ENCODE data around the gene GPR17.

Gene GPR17

DNA sequence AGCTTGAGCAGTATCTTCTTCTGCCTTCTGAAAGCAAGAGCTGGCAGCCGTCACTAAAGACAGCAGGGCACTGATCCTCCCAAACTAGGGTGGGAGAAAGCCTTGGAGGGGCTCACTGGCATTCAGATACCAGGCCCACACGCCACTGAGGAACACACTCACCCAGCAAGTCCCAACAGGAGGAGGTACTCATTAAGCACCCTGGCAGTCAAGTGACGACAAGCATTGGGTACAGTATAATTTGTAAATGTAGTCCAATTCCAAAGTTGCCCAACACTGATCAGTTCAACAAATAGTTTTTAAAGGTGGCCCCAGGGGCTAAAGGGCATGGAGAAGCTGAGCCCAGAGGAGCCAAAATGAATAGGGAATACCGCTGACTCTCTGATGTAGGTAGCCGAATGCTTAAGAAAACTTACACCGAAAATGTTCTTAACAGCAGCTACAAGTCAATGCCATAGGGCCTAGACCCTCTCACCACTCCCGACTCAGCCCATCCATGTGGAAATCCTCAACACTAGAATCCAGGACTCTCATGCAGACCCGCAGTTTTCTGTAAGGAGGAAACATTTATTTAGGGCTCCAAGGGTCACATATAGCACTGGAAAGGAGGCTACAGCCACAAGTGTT is 19.4 kb downstream of the GPR17 start:
- no peak for DNase-seq (ENCODE audit: low read depth in 2 of 3, low spot score in 2 of 3)

- DNase-seq (ENCODE audit: low read depth in 2 of 3, low spot score in 2 of 3), result no peak
Measured at GRCh38 chr2:127669056-127669455, 23.1 kb downstream of the GPR17 start.

GRCh38 chr2:127670055-127670956 is 24.4 kb downstream of the GPR17 start:
- DNase-seq (ENCODE audit: low read depth in 2 of 3, low spot score in 2 of 3), result no peak

GRCh38 chr2:127670957-127671290 is 25.0 kb downstream of the GPR17 start:
- DNase-seq (ENCODE audit: low read depth in 2 of 3, low spot score in 2 of 3), result no peak

GRCh38 chr2:127671557-127672302 is 25.8 kb downstream of the GPR17 start:
- no peak for DNase-seq (ENCODE audit: low read depth in 2 of 3, low spot score in 2 of 3)

- DNase-seq (ENCODE audit: low read depth in 2 of 3, low spot score in 2 of 3), result no peak
Measured at GRCh38 chr2:127672341-127673224, 26.6 kb downstream of the GPR17 start.

DNA sequence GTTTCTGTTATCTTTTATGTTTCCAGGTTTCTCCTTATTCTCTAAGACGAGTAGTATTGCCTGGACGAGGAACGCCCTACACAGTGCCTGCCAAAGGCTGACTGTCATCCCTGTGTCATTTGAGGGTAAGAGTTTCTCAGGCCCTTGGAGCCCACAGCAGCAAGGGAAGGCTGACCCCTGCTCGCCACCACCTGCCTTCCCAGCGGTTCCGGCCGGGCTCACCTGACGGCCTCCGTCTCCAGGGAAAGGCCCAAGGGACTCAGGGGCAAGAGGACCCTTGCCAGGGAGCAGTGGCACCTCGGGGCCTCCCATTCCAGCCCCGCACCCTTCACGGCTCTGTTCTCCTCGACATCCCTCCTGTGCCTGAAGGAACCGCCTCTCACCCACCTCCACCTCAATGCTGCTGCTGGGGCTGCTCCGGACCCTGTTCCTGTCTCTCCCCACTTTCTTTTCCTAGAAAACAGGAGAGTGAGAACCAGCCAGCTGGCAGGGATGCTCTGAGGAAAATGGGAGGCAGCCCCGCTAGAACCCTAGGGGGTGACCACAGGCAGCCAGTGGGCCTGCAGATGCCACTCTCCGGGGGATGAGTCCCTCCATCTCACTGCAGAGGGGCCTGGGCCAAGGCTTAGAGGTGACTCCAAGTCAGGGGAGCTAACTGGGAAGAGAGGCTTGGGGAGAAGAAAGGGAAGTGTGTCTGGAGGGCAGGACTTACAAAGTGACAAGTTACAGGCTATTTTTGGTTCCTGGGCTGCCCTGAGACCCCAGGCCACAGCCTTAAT is 27.5 kb downstream of the GPR17 start:
- no peak for DNase-seq (ENCODE audit: low read depth in 2 of 3, low spot score in 2 of 3)

DNA sequence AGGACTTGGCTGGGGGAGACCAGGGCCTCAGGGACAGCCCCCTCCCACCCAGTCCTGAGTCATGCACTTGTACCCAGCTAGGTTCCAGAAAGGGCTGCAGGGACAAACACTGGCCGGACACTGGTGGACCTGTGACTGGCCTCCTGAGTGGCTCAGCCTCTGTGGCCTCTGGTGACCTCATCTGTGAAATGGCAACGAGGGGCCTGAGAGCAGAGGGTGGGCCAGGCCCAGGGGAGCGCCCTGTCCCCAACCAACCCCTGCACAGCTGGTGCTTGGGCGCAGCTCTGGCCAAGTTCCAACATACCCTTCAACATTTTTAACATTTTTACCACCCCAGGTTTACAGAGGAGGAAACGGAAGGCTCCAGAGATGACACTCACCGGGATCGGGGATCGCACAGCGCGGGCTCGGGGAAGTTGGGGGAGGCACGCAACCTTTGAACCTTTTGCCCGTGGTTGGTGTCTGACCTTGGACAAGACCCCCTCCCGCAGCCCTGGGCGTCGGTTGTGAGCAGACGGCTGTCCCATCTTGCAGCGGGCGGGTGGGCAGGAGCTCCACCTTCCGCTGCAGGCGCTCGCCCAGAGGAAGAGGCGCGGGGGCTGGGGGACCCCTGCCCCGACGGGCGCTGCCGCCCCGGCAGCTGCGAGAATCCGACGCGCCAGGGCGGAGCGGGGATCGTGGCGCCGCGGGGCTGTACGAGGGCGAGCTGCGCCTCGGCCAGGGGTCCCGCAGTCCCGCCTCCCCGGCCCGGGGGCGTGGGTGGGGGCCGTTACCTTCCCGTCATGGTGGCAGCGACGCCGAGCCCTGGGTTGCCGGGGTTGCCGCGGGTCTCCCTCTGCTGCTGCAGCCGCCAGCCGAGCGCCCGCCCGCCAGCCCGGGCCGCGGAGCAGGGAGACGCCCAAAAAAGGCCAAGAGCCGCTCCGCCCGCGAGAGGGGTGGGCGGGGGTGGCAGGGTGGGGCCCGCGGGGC is 28.6 kb downstream of the GPR17 start:
- no peak for DNase-seq (ENCODE audit: low read depth in 2 of 3, low spot score in 2 of 3)

GRCh38 chr2:127675331-127676261 is 29.6 kb downstream of the GPR17 start, which contains the start of gene LIMS2:
TSS of gene LIMS2 (minus strand) at chr2:127675530. CDS start at chr2:127675024, 506 bp downstream.
- no peak for DNase-seq (ENCODE audit: low read depth in 2 of 3, low spot score in 2 of 3)

- DNase-seq (ENCODE audit: low read depth in 2 of 3, low spot score in 2 of 3), result no peak
Measured at GRCh38 chr2:127676906-127677305, 31.0 kb downstream of the GPR17 start.

DNA sequence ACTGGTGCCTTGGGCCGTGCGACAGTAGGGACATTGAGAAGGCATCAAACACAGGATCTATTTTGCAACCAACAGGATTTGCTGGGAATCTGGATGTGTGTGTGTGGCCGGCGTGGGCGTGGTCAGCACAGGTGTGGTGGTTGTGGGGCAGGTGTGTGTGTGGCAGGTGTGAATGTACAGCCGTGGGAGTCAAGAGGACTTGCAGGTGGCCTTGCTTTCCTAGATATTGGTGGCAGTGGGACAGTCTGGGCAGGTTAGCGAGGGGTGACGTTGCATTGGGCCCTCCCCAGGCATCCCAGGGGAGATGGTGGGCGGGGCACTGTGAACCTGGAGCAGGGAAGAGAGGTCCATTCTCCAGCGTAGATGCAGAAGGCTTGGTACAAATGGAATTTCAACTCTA is 32.6 kb downstream of the GPR17 start:
- DNase-seq (ENCODE audit: low read depth in 2 of 3, low spot score in 2 of 3), result no peak

GRCh38 chr2:127678991-127679390 is 33.0 kb downstream of the GPR17 start:
- DNase-seq (ENCODE audit: low read depth in 2 of 3, low spot score in 2 of 3), result no peak

DNA sequence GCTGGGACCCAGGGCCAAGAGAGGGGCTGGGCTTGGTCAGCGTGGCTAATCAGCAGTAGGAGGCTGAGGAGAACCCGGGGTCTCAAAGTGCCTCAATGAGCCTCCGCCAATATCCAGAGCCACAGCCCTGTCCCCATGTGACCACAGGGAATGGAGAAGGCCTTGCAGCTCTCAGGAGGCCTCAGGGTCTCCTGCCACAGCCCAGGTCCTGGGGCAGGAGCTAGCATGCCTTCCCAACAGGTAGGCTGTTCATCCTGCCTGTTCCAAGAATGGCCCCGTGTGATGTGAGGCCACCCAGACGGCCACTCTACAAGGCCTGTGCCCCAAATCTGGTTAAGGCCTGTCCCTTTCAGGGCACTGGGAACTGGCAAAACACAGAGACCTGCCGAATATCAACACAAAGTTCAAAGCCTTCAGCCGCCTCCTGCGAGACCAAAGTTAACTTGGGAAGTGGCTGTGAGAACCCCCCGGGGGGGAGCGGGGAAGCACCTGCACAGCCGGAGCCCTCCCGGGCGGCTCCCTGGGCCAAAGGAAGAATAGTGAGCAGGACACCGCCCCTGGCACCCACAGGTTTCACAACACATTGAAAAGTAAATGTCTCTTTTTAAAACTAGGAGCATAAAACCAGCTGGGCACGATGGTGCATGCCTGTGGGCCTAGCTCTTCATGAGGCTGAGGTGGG is 33.9 kb downstream of the GPR17 start:
- no peak for DNase-seq (ENCODE audit: low read depth in 2 of 3, low spot score in 2 of 3)

DNA sequence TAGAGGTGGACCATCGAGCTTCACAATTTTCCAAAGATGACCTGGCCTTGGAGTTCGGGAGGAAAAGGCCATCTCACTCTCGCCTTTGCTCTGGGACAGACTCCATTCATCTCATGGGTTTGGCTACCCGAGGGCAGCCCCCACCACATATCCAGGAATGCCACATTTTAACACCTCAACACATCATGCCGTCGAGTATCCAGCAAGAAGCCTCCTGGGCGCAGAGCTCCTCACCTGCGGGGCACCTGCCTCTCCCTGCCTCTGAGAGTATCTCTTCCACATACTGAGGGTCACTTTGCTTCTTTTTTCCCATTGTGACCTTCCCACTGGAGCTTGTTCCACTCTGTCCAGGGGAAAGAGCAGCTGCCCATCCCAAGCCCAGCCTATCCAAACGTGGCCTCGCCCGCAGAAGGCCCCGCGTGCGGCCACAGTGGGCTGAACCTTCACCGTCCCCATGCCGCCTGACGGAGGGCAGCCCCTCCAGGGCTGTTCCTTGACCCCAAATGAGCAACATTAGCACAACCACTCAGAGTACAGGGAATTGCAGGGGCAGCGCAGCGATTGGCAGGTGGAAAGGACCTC is 34.8 kb downstream of the GPR17 start:
- DNase-seq (ENCODE audit: low read depth in 2 of 3, low spot score in 2 of 3), result no peak

- DNase-seq (ENCODE audit: low read depth in 2 of 3, low spot score in 2 of 3), result no peak
Measured at GRCh38 chr2:127681288-127681804, 35.4 kb downstream of the GPR17 start.

DNA sequence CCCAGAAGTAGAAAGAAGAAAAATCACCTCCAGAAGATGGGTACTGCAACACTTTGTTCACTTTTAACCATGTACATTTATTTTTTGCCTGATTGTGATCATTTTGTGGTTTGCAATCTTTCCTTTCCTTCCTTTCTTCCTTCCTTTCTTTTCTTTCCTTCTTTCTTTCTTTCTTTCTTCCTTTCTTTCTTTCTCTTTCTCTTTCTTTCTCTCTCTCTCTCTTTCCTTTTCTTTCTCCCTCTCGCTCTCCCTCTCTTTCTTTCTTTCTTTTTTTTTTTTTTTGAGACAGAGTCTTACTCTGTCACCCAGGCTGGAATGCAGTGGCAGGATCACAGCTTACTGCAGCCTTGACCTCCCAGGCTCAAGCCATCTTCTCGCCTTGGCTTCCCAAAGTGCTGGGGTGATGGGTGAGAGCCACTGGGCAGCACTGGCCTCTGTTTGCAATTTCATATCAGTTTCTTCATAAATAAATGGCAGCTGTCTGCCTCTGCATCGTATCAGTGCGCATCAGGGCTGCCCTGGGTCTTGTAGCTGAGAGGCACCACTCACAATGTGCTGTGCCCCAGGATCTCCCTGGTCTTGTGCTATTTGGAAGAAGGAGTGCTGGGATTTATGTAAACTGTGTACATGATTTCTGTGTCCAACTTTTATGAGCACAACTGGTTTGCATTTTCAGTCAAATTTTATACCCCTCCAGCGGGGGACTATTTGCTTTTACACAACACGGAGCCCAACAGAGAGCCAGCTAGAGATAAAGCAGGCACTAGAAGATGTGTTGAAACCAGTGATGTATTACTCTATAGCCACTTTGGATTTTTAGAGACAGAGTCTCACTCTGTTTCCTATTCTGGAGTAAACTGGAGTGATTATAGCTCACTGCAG is 36.3 kb downstream of the GPR17 start:
- DNase-seq (ENCODE audit: low read depth in 2 of 3, low spot score in 2 of 3), result no peak
